ENCODE data around the gene CCDC30.

The CCDC30 gene

GRCh38 chr1:42698081-42698813 lies 235.2 kb downstream of the CCDC30 start:
- no peak for DNase-seq

DNA sequence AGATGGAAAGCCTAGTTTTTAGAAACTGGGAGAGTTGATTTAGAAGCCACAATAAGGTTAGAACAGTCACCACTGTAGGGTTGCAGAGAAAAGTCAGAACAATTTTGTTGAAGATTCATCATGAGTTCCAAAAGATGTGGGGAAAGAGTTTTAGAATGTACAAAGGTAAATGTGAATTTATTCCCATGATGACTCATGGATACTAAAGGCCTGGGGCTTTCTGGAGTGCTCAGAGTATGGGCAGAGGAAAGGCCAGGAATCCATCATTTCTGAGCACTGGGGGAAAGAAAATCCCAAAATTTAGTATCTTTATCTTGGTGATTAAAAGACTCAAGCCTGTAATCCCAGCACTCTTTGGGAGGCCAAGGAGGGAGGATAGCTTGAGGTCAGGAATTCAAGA lies 236.9 kb downstream of the CCDC30 start:
- DNase-seq: no peak

- DNase-seq: no peak
Measured at GRCh38 chr1:42703888-42704464, 240.9 kb downstream of the CCDC30 start.
